ENCODE results near the gene ITGB1BP1.

GRCh38 chr2:9472511-9472910 lies 49.2 kb upstream of the ITGB1BP1 start:
- TF ChIP-seq EZH2 (IDR thresholded peaks at IDR 0.05; ENCODE audit: low read depth) (no peak), CTCF (conservative IDR thresholded peaks at IDR 0.05) (no peak)

Measured in PC-9 (cell line).